Activated CD4-positive, alpha-beta T cell treated with anti-CD3 and anti-CD28 coated beads, Interleukin-2, amount 10 ng/mL, durations not matched to agents 7 days and 5 days (primary cell): ENCODE results near the gene CNGA3. TPM values are rescaled to one million over a fixed set of nuclear protein-coding genes. Genes with fewer than 3 reads are reported as not detected.
"Not testable (repeated sequence)": the region's sequence is repeated elsewhere in the genome, so short reads cannot be mapped to it uniquely, and the experiment has no call there.

ENCODE experiments used
- CTCF ChIA-PET: fragments of 350-600 bp; sonication (Branson Sonifier 250); formaldehyde crosslinking; loops from one replicate; lab custom pipeline; 2021; ENCODE audit warnings: antibody characterized with exemption; lab: Charles Lee
- POLR2A ChIA-PET: fragments of 350-600 bp; sonication (Branson Sonifier 250); formaldehyde crosslinking; loops from one replicate; lab custom pipeline; 2021; ENCODE audit warnings: antibody characterized with exemption; lab: Charles Lee
- DNase-seq: peaks from one replicate; pipeline ENCODE4 v3.0.0-alpha.2; 2020
- H3K27ac Mint-ChIP-seq: one replicate; pipeline ENCODE4 v1.8.0; 2021; ENCODE audit warnings: mild to moderate bottlenecking, moderate library complexity, mixed read lengths
- H3K27me3 Mint-ChIP-seq: one replicate; pipeline ENCODE4 v1.8.0; 2021; ENCODE audit warnings: mixed read lengths
- H3K36me3 Mint-ChIP-seq: one replicate; pipeline ENCODE4 v1.8.0; 2021; ENCODE audit warnings: low read depth, mixed read lengths
- H3K4me1 Mint-ChIP-seq: one replicate; pipeline ENCODE4 v1.8.0; 2021; ENCODE audit warnings: mixed read lengths
- H3K4me3 Mint-ChIP-seq: one replicate; pipeline ENCODE4 v1.8.0; 2021; ENCODE audit warnings: mild to moderate bottlenecking, moderate library complexity, mixed read lengths
- H3K9me3 Mint-ChIP-seq: one replicate; pipeline ENCODE4 v1.8.0; 2021; ENCODE audit warnings: mixed read lengths
- total RNA-seq, 2 experiments: library from RNA; stranded (reverse); gene quantifications; one replicate each; pipeline ENCODE4 v1.2.3, GENCODE V29; 2021

The CNGA3 gene
- total RNA-seq, 2 experiments from 2014 or later, result not detected

GRCh38 chr2:98426771-98427170 lies 80.5 kb downstream of the CNGA3 start:
- ChIA-PET POLR2A (no interaction called here), CTCF (interaction anchor here (0.8 to 1.5 kb wide), 3 partner anchors 11 to 70 kb away, joined by 3 to 5 read pairs (median 3); no protein-coding TSS in a partner anchor)
- no peak for DNase-seq
- Mint-ChIP-seq H3K4me1 (no peaks in the 10 kb centered on the region), H3K27ac (no peak overlapping the region), H3K9me3 (peaks cover 15% of the 10 kb centered on the region), H3K4me3 (no peak overlapping the region), H3K36me3 (peaks cover 8% of the 10 kb centered on the region), H3K27me3 (peaks cover 11% of the 10 kb centered on the region)

GRCh38 chr2:98432145-98432544 lies 85.9 kb downstream of the CNGA3 start:
- Mint-ChIP-seq H3K27me3 (peaks cover 4% of the 10 kb centered on the region), H3K4me1 (peaks cover 5% of the 10 kb centered on the region), H3K27ac (no peak overlapping the region), H3K36me3 (peaks cover 6% of the 10 kb centered on the region), H3K4me3 (no peak overlapping the region), H3K9me3 (peaks cover 26% of the 10 kb centered on the region)
- DNase-seq, result no peak
- ChIA-PET CTCF (interaction anchor here (0.8 to 1.2 kb wide), 2 partner anchors 11 to 19 kb away, joined by 3 read pairs; no protein-coding TSS in a partner anchor), POLR2A (no interaction called here)

GRCh38 chr2:98433363-98433964 lies 87.2 kb downstream of the CNGA3 start:
- POLR2A ChIA-PET, result no interaction called here
- Mint-ChIP-seq H3K9me3 (peaks cover 28% of the 10 kb centered on the region), H3K27me3 (peaks cover 2% of the 10 kb centered on the region), H3K4me3 (no peak overlapping the region), H3K4me1 (peaks cover 10% of the 10 kb centered on the region), H3K36me3 (peaks cover 8% of the 10 kb centered on the region), H3K27ac (no peak overlapping the region)
- DNase-seq, result no peak
- CTCF ChIA-PET, result interaction anchor here (0.6 to 1.2 kb wide), 2 partner anchors 14 to 41 kb away, joined by 3 read pairs; no protein-coding TSS in a partner anchor

- Mint-ChIP-seq H3K4me1 (peaks cover 18% of the 10 kb centered on the region), H3K27ac (no peak overlapping the region), H3K27me3 (peaks cover 2% of the 10 kb centered on the region), H3K9me3 (peaks cover 37% of the 10 kb centered on the region), H3K4me3 (no peak overlapping the region), H3K36me3 (peaks cover 18% of the 10 kb centered on the region)
- CTCF ChIA-PET, result interaction anchor here (1.0 kb wide), 1 partner anchor 53 kb away, joined by 3 read pairs; no protein-coding TSS in a partner anchor
- POLR2A ChIA-PET, result no interaction called here
- DNase-seq, result no peak
Observed at GRCh38 chr2:98434492-98434891, 88.2 kb downstream of the CNGA3 start.

DNA sequence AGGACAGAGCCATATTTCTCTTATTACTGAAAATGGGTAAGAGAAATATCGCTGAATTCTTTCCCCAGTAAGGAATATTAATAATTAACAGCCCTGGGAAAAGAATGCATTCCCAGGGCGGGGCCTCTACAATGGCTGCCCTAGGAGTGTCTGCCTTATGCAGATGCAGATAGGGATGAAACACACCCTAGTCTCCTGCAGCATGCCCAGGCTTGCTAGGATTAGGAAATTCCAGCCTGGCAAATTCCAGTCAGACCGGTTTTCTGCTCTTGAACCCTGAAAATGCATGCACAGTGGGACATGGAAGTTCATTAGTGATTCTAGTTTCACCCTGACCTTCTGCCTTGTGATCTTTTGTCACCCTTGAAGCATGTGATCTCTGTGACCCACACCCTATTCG lies 89.4 kb downstream of the CNGA3 start:
- Mint-ChIP-seq H3K36me3 (peaks cover 27% of the 10 kb centered on the region), H3K4me1 (peaks cover 25% of the 10 kb centered on the region), H3K9me3 (peaks cover 46% of the 10 kb centered on the region)
- CTCF ChIA-PET, H3K27ac Mint-ChIP-seq, H3K27me3 Mint-ChIP-seq, POLR2A ChIA-PET, H3K4me3 Mint-ChIP-seq, DNase-seq: not testable (repeated sequence)

DNA sequence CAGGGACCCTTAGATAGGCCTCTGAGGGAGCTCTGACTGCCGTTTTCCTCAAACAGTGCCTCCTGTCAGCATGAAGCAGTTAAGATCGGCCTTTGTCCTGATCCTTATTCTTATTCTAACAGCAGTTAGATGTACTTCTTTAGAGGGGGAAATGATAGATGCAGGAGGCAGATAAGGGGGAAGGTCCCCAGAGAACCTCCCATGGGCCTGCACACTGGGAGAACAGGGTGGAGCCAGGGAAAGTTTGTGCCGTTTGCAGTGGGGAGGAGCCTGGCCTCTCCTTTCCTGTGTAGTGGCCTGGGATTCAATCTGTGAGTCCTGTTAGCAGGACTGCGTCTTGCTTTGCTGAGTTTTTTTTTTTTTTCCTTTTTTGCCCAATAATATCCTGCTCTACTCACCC lies 90.5 kb downstream of the CNGA3 start:
- H3K36me3 Mint-ChIP-seq, result peaks cover 28% of the 10 kb centered on the region

GRCh38 chr2:98438190-98439133 lies 92.2 kb downstream of the CNGA3 start:
- POLR2A ChIA-PET, result no interaction called here
- Mint-ChIP-seq H3K27me3 (no peaks in the 10 kb centered on the region), H3K36me3 (peaks cover 24% of the 10 kb centered on the region), H3K27ac (peak overlapping the region; percentile 81), H3K4me1 (peaks cover 25% of the 10 kb centered on the region), H3K4me3 (peak overlapping the region; percentile 28), H3K9me3 (peaks cover 36% of the 10 kb centered on the region)
- no peak for DNase-seq
- CTCF ChIA-PET, result interaction anchor here (1.0 kb wide), 1 partner anchor 8 kb away, joined by 4 read pairs; no protein-coding TSS in a partner anchor

More for the DNA sequence above, 90.5 kb downstream of the CNGA3 start:
- Mint-ChIP-seq H3K27me3 (no peaks in the 10 kb centered on the region), H3K4me1 (peaks cover 25% of the 10 kb centered on the region), H3K9me3 (peaks cover 44% of the 10 kb centered on the region), H3K4me3 (no peak overlapping the region), H3K27ac (no peak overlapping the region)
- CTCF ChIA-PET, result no interaction called here
- POLR2A ChIA-PET, result no interaction called here
- DNase-seq, result no peak

GRCh38 chr2:98441706-98442450 lies 95.6 kb downstream of the CNGA3 start:
- H3K9me3 Mint-ChIP-seq, result peaks cover 20% of the 10 kb centered on the region
- POLR2A ChIA-PET, result no interaction called here
- CTCF ChIA-PET, result interaction anchor here (1.1 to 1.6 kb wide), 3 partner anchors 9 to 28 kb away, joined by 3 to 6 read pairs (median 4); no protein-coding TSS in a partner anchor
- H3K4me1 Mint-ChIP-seq, result peaks cover 34% of the 10 kb centered on the region
- DNase-seq, result no peak
- no peaks in the 10 kb centered on the region for H3K27me3 Mint-ChIP-seq
- H3K36me3 Mint-ChIP-seq, result peaks cover 38% of the 10 kb centered on the region
- no peak overlapping the region for H3K27ac Mint-ChIP-seq
- H3K4me3 Mint-ChIP-seq, result no peak overlapping the region

- H3K27ac Mint-ChIP-seq, result no peak overlapping the region
- ChIA-PET CTCF (interaction anchor here (1.1 to 1.6 kb wide), 4 partner anchors 9 to 45 kb away, joined by 3 to 6 read pairs (median 4); no protein-coding TSS in a partner anchor), POLR2A (no interaction called here)
- H3K9me3 Mint-ChIP-seq, result peaks cover 20% of the 10 kb centered on the region
- peaks cover 42% of the 10 kb centered on the region for H3K36me3 Mint-ChIP-seq
- H3K4me3 Mint-ChIP-seq, result no peak overlapping the region
- DNase-seq, result no peak
- peaks cover 35% of the 10 kb centered on the region for H3K4me1 Mint-ChIP-seq
- no peaks in the 10 kb centered on the region for H3K27me3 Mint-ChIP-seq
Observed at GRCh38 chr2:98442488-98442887, 96.2 kb downstream of the CNGA3 start.

- ChIA-PET CTCF (no interaction called here), POLR2A (no interaction called here)
- Mint-ChIP-seq H3K9me3 (peaks cover 8% of the 10 kb centered on the region), H3K27me3 (no peaks in the 10 kb centered on the region), H3K27ac (peak within 1 kb of the TSS; percentile 94), H3K4me1 (peaks cover 38% of the 10 kb centered on the region), H3K36me3 (peaks cover 40% of the 10 kb centered on the region), H3K4me3 (peak within 1 kb of the TSS; percentile 93)
- peak; percentile 75 for DNase-seq
Observed at GRCh38 chr2:98444436-98445176, 98.3 kb downstream of the CNGA3 start, which contains the start of gene INPP4A. INPP4A (plus strand) TSS chr2:98444858; CDS start chr2:98520049, 75,191 bp downstream.

DNA sequence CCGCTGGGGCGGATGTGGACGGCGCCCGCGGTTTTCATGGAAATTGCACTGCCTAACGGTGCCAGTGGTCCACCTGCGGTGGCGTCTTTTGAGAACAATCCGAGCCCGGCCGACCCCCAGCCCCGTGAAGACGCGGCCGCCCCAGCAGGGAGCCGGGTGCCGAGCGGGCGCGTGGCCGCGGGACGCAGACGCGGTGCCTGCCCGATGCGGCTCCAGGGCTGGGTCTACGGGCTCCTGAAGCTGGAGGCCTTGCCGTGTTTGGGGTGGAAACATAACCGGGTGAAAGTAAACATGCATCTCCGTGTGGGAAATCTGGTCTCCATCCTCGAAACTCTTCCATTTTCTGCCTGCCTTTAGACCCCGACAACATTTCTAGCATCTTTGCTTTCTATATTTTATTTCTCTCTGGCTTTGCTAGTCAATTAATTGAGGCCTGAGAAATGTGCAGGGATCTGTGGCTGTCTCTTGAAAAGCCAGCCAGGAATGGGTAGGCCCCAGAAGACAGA lies 99.0 kb downstream of the CNGA3 start:
- Mint-ChIP-seq H3K4me1 (peaks cover 40% of the 10 kb centered on the region), H3K36me3 (peaks cover 35% of the 10 kb centered on the region), H3K27me3 (no peaks in the 10 kb centered on the region), H3K4me3 (peak overlapping the region; percentile 93), H3K9me3 (peaks cover 3% of the 10 kb centered on the region), H3K27ac (peak overlapping the region; percentile 94)
- DNase-seq, result peak; percentile 32
- CTCF ChIA-PET, result interaction anchor here (3.1 kb wide), 1 partner anchor 13 kb away, joined by 15 read pairs; no protein-coding TSS in a partner anchor
- POLR2A ChIA-PET, result no interaction called here
